Thoracic aorta (tissue), 2 donors: ENCODE results near the gene TET1. TPM values are rescaled to one million over a fixed set of nuclear protein-coding genes. Genes with fewer than 3 reads are reported as not detected.
A peak's percentile ranks its signal among the peaks of the same experiment; 100 is the strongest.

Experiments used
- ATAC-seq: fragments of 150-250 bp; one replicate; pipeline ENCODE4 v1.8.0; 2017; ENCODE audit warnings: low read depth; ENCODE audit not compliant: insufficient number of reproducible peaks, low FRiP score
- DNase-seq: peaks from one replicate; pipeline ENCODE4 v3.0.0-alpha.2; 2020; ENCODE audit warnings: low spot score
- H3K27ac ChIP-seq, 2 donors: fragments of 200-600 bp; sonication (generic); 1 replicate in 1 of 2; 2 replicates in 1 of 2; pipeline ENCODE4 v1.5.1; 2016; ENCODE audit warnings: mild to moderate bottlenecking in 2 of 2, moderate library complexity in 2 of 2
- H3K27me3 ChIP-seq: fragments of 200-600 bp; sonication (generic); replicated peaks from 2 replicates; pipeline ENCODE4 v1.6.0; 2016; ENCODE audit warnings: mild to moderate bottlenecking; ENCODE audit not compliant: insufficient read depth
- H3K36me3 ChIP-seq: fragments of 200-600 bp; sonication (generic); one replicate; pipeline ENCODE4 v1.5.1; 2016
- H3K4me1 ChIP-seq, 2 donors: fragments of 200-600 bp; sonication (generic); 1 replicate in 1 of 2; 2 replicates in 1 of 2; pipeline versions ENCODE4 v1.5.1 to v1.6.0; 2016; ENCODE audit warnings: low read depth in 2 of 2, mild to moderate bottlenecking in 1 of 2; ENCODE audit not compliant: control insufficient read depth in 1 of 2
- H3K4me3 ChIP-seq: fragments of 200-600 bp; sonication (generic); 2 replicates; pipeline ENCODE4 v1.5.1; 2016; ENCODE audit warnings: mild to moderate bottlenecking
- H3K9me3 ChIP-seq: fragments of 200-600 bp; sonication (generic); 2 replicates; pipeline ENCODE4 v1.5.1; 2016
- total RNA-seq, 2 donors: library from RNA; depleted of rRNA; stranded (reverse); fragments of >200 nt; gene quantifications; one replicate each; pipeline versions ENCODE4 v1.1.0 to v1.2.3, GENCODE V29; 2016
- TF ChIP-seq, protein P1 (sequence below): fragments of 200-600 bp; sonication (generic); IDR thresholded peaks from one replicate; pipeline ENCODE4 v1.5.1; 2019; ENCODE audit warnings: antibody characterized with exemption

Gene TET1
- total RNA-seq, 2 donors from 2014 or later, result 2.4 to 4.0 TPM

DNA sequence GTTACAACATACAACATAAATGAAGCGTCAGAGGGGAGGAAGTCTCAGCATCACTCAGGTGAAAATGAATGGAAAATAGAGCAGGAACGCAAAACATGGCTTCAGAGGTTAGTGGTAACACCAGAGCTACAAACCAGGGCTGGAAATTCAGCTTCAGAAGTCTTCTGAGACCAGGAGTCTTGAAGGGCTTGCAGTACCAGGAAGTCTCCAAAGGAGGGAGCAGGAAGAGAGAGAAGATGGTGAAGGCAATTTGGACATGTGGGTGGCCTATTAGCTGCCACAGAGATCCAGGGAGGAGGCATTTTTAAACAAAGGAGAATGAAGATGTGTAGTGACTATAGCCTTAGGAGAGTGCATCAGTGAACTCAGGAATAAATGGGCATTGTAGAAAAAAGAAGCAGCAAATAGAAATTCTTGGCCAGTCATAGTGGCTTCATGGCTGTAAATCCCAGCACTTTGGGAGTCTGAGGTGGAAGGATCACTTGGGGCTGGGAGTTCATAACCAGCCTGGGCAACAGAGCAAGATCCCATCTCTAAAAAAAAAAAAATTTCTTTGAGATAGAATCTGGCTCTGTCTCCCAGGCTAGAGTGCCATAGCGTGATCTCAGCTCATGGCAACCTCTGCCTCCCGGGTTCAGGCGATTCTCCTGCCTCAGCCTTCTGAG, 9.3 kb upstream of the TET1 start:
- Histone ChIP-seq H3K4me1 (no peaks in the 10 kb centered on the region), H3K27me3 (no peaks in the 10 kb centered on the region), H3K27ac (no peak overlapping the region), H3K36me3 (no peaks in the 10 kb centered on the region), H3K4me3 (no peak overlapping the region), H3K9me3 (no peaks in the 10 kb centered on the region)
- ATAC-seq, result no peak
- TF ChIP-seq, protein P1, sequence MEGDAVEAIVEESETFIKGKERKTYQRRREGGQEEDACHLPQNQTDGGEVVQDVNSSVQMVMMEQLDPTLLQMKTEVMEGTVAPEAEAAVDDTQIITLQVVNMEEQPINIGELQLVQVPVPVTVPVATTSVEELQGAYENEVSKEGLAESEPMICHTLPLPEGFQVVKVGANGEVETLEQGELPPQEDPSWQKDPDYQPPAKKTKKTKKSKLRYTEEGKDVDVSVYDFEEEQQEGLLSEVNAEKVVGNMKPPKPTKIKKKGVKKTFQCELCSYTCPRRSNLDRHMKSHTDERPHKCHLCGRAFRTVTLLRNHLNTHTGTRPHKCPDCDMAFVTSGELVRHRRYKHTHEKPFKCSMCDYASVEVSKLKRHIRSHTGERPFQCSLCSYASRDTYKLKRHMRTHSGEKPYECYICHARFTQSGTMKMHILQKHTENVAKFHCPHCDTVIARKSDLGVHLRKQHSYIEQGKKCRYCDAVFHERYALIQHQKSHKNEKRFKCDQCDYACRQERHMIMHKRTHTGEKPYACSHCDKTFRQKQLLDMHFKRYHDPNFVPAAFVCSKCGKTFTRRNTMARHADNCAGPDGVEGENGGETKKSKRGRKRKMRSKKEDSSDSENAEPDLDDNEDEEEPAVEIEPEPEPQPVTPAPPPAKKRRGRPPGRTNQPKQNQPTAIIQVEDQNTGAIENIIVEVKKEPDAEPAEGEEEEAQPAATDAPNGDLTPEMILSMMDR, result peak; percentile 78
- no peak for DNase-seq

DNA sequence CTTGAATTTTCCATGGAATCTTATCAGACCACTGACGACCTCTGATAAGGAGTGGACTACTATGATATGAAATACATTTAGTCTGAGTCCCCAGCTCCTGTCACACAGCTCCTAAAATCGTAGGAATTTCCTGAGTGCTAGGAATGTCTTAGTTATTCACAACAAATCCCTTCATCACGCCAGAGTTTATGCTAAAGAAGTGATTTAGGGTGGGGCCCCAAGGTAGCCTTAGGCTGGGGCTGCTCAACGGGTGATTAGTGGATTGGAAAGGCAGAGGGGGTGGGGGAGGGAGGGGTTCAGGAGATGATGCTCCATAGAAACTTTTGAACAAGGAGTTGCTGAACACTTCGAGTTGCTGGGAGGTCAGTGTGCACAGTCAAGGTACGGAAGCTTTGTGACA, 7.0 kb upstream of the TET1 start:
- no peaks in the 10 kb centered on the region for H3K36me3 ChIP-seq
- no peaks in the 10 kb centered on the region for H3K27me3 ChIP-seq
- no peaks in the 10 kb centered on the region for H3K9me3 ChIP-seq
- H3K27ac ChIP-seq, result no peak overlapping the region
- TF ChIP-seq, protein P1, result no peak
- H3K4me3 ChIP-seq, result no peak overlapping the region
- ATAC-seq (no peak), DNase-seq (no peak)
- no peaks in the 10 kb centered on the region for H3K4me1 ChIP-seq

GRCh38 chr10:68553599-68553998, 6.5 kb upstream of the TET1 start:
- no peaks in the 10 kb centered on the region for H3K27me3 ChIP-seq
- H3K27ac ChIP-seq, result no peak overlapping the region
- no peak for DNase-seq
- H3K36me3 ChIP-seq, result no peaks in the 10 kb centered on the region
- no peaks in the 10 kb centered on the region for H3K4me1 ChIP-seq
- H3K4me3 ChIP-seq, result no peak overlapping the region
- H3K9me3 ChIP-seq, result no peaks in the 10 kb centered on the region
- no peak for ATAC-seq
- TF ChIP-seq, protein P1, result no peak

DNA sequence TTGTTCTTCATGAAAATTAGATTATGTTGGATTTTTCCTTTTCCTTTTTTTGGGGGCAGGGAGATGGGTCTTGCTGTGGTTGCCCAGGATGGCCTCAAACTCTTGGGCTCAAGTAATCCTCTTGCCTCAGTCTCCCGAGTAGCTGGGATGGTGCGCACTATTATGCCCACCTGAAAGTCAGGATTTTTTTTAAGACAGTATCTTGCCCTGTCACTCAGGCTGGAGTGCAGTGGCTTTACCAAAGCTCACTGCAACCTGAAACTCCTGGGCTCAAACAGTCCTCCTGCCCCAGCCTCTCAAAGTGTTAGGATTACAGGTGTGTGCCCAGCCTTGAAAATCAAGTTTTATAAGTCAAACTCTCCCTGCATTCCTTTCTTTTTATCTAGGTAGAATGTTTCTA, 1.7 kb upstream of the TET1 start:
- Histone ChIP-seq H3K4me3 (no peak overlapping the region), H3K36me3 (no peaks in the 10 kb centered on the region), H3K27me3 (no peaks in the 10 kb centered on the region), H3K9me3 (no peaks in the 10 kb centered on the region), H3K4me1 (peaks cover 6 to 22% of the 10 kb centered on the region in 2 donors), H3K27ac (no peak overlapping the region)
- TF ChIP-seq, protein P1, result no peak
- ATAC-seq, result no peak
- DNase-seq, result no peak

GRCh38 chr10:68559251-68559650, 886 bp upstream of the TET1 start:
- Histone ChIP-seq H3K27ac (no peak overlapping the region), H3K9me3 (no peaks in the 10 kb centered on the region), H3K4me3 (no peak overlapping the region)

More at GRCh38 chr10:68559251-68559650, 886 bp upstream of the TET1 start:
- DNase-seq, result no peak
- Histone ChIP-seq H3K4me1 (peaks cover 6 to 22% of the 10 kb centered on the region in 2 donors), H3K27me3 (no peaks in the 10 kb centered on the region), H3K36me3 (no peaks in the 10 kb centered on the region)
- TF ChIP-seq, protein P1, result no peak
- no peak for ATAC-seq
